Osteoblast (primary cell): ENCODE data around the gene CNTN3. TPM values are rescaled to one million over a fixed set of nuclear protein-coding genes. Genes with fewer than 3 reads are reported as not detected.

Source experiments
- DNase-seq: peaks from one replicate; pipeline ENCODE4 v3.0.0; 2011; ENCODE audit warnings: low spot score, mixed read lengths; ENCODE audit not compliant: insufficient read length; ENCODE audit errors: missing footprints
- H2AFZ ChIP-seq: 2 replicates; pipeline ENCODE4 v1.6.0; 2011; ENCODE audit warnings: mild to moderate bottlenecking, low read length
- H3K27ac ChIP-seq: 2 replicates; pipeline ENCODE4 v1.5.1; 2011; ENCODE audit warnings: mild to moderate bottlenecking, low read depth, low read length, moderate library complexity
- H3K27me3 ChIP-seq: 2 replicates; pipeline ENCODE4 v1.6.0; 2012; ENCODE audit warnings: mild to moderate bottlenecking, control low read depth, inconsistent platforms, low read length, moderate library complexity; ENCODE audit not compliant: insufficient read depth
- H3K36me3 ChIP-seq: 2 replicates; pipeline ENCODE4 v1.5.1; 2011; ENCODE audit warnings: mild to moderate bottlenecking, low read length, control low read depth, moderate library complexity; ENCODE audit not compliant: insufficient read depth
- H3K4me1 ChIP-seq: 2 replicates; pipeline ENCODE4 v1.5.1; 2011; ENCODE audit warnings: mild to moderate bottlenecking, low read length, control low read depth, moderate library complexity; ENCODE audit not compliant: insufficient read depth
- H3K4me2 ChIP-seq: 2 replicates; pipeline ENCODE4 v1.6.0; 2011; ENCODE audit warnings: mild to moderate bottlenecking, low read length; ENCODE audit not compliant: insufficient read depth
- H3K4me3 ChIP-seq: fragments of 200-600 bp; sonication (generic); 3 replicates; pipeline ENCODE4 v1.5.1; 2012; ENCODE audit warnings: mild to moderate bottlenecking, low read length, inconsistent platforms; ENCODE audit not compliant: insufficient read depth
- H3K79me2 ChIP-seq: 2 replicates; pipeline ENCODE4 v1.6.0; 2012; ENCODE audit warnings: mild to moderate bottlenecking, low read length, control low read depth, inconsistent platforms; ENCODE audit not compliant: insufficient read depth
- H3K9me3 ChIP-seq: 2 replicates; pipeline ENCODE4 v1.5.1; 2011; ENCODE audit warnings: low read depth, low read length, control low read depth
- H4K20me1 ChIP-seq: 2 replicates; pipeline ENCODE4 v1.6.0; 2012; ENCODE audit warnings: mild to moderate bottlenecking, low read length, control low read depth; ENCODE audit not compliant: insufficient read depth
- CTCF ChIP-seq: IDR thresholded peaks from 2 replicates; pipeline ENCODE4 v1.5.1; 2011; ENCODE audit warnings: mild to moderate bottlenecking, low read depth, low read length, moderate library complexity; ENCODE audit errors: extremely low read depth
- total RNA-seq: library from RNA; depleted of rRNA; stranded (reverse); fragments of >200 nt; gene quantifications from 2 replicates; pipeline ENCODE4 v1.2.3, GENCODE V29; 2012

CNTN3 gene
- total RNA-seq, 1 donor = 0.36 TPM

- no peaks in the 10 kb centered on the region for H3K27me3 ChIP-seq
- no peak overlapping the region for H3K4me2 ChIP-seq
- no peak overlapping the region for H2AFZ ChIP-seq
- H4K20me1 ChIP-seq = no peaks in the 10 kb centered on the region
- no peak for TF ChIP-seq CTCF
- H3K9me3 ChIP-seq = no peaks in the 10 kb centered on the region
- H3K4me1 ChIP-seq = no peaks in the 10 kb centered on the region
- H3K36me3 ChIP-seq = no peaks in the 10 kb centered on the region
- H3K27ac ChIP-seq = no peak overlapping the region
- no peak overlapping the region for H3K4me3 ChIP-seq
- DNase-seq = no peak
- H3K79me2 ChIP-seq = no peaks in the 10 kb centered on the region
Observed at GRCh38 chr3:74624301-74624700, 9.8 kb upstream of the CNTN3 start.

GRCh38 chr3:74623261-74623836, 8.9 kb upstream of the CNTN3 start:
- H3K36me3 ChIP-seq = no peaks in the 10 kb centered on the region
- H3K9me3 ChIP-seq = no peaks in the 10 kb centered on the region
- H3K27me3 ChIP-seq = no peaks in the 10 kb centered on the region
- no peaks in the 10 kb centered on the region for H3K79me2 ChIP-seq
- no peak for DNase-seq
- no peak overlapping the region for H3K27ac ChIP-seq
- TF ChIP-seq CTCF = no peak
- no peak overlapping the region for H3K4me3 ChIP-seq
- H3K4me1 ChIP-seq = no peaks in the 10 kb centered on the region
- H4K20me1 ChIP-seq = no peaks in the 10 kb centered on the region
- H3K4me2 ChIP-seq = no peak overlapping the region
- no peak overlapping the region for H2AFZ ChIP-seq

- no peak overlapping the region for H3K4me3 ChIP-seq
- H3K79me2 ChIP-seq = no peaks in the 10 kb centered on the region
- H3K27ac ChIP-seq = no peak overlapping the region
- no peak overlapping the region for H3K4me2 ChIP-seq
- no peak overlapping the region for H2AFZ ChIP-seq
- DNase-seq = no peak
- H3K9me3 ChIP-seq = no peaks in the 10 kb centered on the region
- TF ChIP-seq CTCF = no peak
- H3K27me3 ChIP-seq = no peaks in the 10 kb centered on the region
- H3K4me1 ChIP-seq = no peaks in the 10 kb centered on the region
- H3K36me3 ChIP-seq = no peaks in the 10 kb centered on the region
- no peaks in the 10 kb centered on the region for H4K20me1 ChIP-seq
Observed at GRCh38 chr3:74621581-74621980, 7.1 kb upstream of the CNTN3 start.

GRCh38 chr3:74617776-74618175, 3.3 kb upstream of the CNTN3 start:
- Histone ChIP-seq H4K20me1 (no peaks in the 10 kb centered on the region), H3K9me3 (no peaks in the 10 kb centered on the region), H3K27me3 (peaks cover 3% of the 10 kb centered on the region), H3K4me2 (no peak overlapping the region), H2AFZ (no peak overlapping the region), H3K27ac (no peak overlapping the region), H3K4me3 (no peak overlapping the region), H3K79me2 (no peaks in the 10 kb centered on the region), H3K36me3 (no peaks in the 10 kb centered on the region), H3K4me1 (no peaks in the 10 kb centered on the region)
- DNase-seq = no peak
- no peak for TF ChIP-seq CTCF
